Measurements from ENCODE around the gene FBXO2. TPM values are rescaled to one million over a fixed set of nuclear protein-coding genes. Genes with fewer than 3 reads are reported as not detected.

FBXO2 gene
- total and polyA plus RNA-seq, 8 donors = 25.3 to 75.6 (median 43.7) TPM

DNA sequence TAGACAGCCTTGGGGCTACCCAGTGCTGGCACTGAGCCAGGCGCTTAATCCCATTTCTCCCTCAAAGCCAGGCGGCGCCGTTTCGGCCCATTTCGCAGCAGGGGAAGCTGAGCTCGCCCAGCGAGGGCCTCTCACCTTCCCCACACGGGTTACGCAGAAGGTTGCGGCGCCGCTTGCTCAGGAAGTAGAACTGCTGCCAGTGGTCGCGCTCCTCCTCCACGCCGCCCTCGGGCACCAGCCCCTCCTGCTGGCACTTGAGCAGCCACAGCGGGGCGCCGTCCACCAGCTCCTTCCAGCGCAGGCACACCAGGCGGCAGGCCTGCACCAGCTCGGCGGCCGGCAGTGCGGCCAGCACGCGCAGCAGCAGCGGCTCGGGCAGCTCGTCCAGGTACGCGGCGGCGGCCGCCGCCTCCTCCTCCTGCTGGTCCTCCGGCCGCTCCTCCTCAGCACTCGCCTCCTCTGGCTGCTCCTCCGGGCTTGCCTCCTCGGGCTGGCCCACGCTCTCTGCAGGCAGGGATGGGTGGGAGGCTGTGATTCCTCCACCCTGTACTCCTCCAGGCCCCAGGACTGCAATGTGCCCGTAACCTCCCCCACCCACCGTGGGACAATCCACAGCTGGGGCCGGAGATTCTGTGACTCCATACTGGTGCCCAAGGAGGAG lies 3.8 kb downstream of the FBXO2 start:
- Histone ChIP-seq H3K36me3 (no peaks in the 10 kb centered on the region), H3K27ac (peak overlapping the region; percentile 73 to 91 (median 78)), H3K27me3 (no peaks in the 10 kb centered on the region), H3K4me1 (peaks cover 5 to 32% (median 21%) of the 10 kb centered on the region in 3 donors), H3K4me3 (peak overlapping the region in 3 of 4 donors; percentile 23 to 37 (median 37)), H3K9me3 (no peaks in the 10 kb centered on the region)
- intact Hi-C loops (cut with DNase I) = loop anchor here in 2 of 3 donors (5.0 to 10.0 kb wide), 2 partner anchors 67 to 74 kb away; no protein-coding TSS in a partner anchor
- 4% methylated on average over 43 to 47 of the region's 47 CpGs for WGBS, 2 donors
- ATAC-seq (peak; percentile 68 to 77 (median 72)), DNase-seq (peak; percentile 91 to 97 (median 94)), FAIRE-seq (no peak)
- TF ChIP-seq, protein P1, sequence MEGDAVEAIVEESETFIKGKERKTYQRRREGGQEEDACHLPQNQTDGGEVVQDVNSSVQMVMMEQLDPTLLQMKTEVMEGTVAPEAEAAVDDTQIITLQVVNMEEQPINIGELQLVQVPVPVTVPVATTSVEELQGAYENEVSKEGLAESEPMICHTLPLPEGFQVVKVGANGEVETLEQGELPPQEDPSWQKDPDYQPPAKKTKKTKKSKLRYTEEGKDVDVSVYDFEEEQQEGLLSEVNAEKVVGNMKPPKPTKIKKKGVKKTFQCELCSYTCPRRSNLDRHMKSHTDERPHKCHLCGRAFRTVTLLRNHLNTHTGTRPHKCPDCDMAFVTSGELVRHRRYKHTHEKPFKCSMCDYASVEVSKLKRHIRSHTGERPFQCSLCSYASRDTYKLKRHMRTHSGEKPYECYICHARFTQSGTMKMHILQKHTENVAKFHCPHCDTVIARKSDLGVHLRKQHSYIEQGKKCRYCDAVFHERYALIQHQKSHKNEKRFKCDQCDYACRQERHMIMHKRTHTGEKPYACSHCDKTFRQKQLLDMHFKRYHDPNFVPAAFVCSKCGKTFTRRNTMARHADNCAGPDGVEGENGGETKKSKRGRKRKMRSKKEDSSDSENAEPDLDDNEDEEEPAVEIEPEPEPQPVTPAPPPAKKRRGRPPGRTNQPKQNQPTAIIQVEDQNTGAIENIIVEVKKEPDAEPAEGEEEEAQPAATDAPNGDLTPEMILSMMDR (IDR thresholded peaks at IDR 0.05) = peak; percentile 44 to 65 (median 57)

DNA sequence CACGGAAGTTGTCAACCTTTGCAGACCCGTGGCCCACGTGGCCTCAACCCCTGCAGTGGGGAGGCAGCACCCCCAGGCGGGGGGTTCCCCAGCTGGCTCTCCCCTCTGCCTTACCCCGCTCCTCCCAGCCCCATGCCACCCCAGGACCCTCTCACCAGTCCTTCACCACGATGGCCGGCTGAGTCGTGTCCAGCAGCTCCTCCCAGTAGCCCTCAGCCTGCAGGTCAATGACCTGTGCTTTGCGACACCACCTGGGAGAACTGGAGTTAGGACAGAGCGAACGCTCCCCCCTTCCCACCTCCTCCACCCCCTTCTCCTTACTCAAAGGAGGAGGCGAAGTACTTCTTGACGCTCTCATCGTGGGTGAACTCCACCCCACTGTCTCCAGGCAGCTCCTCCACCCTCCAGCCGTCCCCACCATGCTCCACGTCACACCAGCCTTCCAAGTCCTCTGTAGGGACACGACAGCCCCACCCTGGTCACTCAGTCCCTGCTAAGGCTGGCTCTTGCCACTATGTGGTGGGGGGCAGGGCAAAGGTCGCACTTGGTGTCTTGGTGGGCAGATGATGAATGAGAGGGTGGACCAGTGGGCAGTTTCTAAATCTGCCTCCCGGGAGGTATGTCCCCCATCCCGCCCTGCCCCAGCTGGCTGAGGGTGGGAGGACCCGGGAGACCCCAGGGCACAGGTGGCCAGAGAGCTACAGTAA lies 4.5 kb downstream of the FBXO2 start:
- Histone ChIP-seq H3K27me3 (no peaks in the 10 kb centered on the region), H3K9me3 (no peaks in the 10 kb centered on the region), H3K4me3 (peak overlapping the region in 3 of 4 donors; percentile 23 to 37 (median 37)), H3K27ac (peak overlapping the region; percentile 73 to 91 (median 78)), H3K4me1 (peaks cover 5 to 27% (median 20%) of the 10 kb centered on the region in 3 donors), H3K36me3 (no peaks in the 10 kb centered on the region)
- FAIRE-seq (no peak), DNase-seq (peak in 2 of 6 donors; percentile 68 to 83), ATAC-seq (no peak)
- intact Hi-C loops (cut with DNase I) = loop anchor here in 2 of 3 donors (5.0 to 10.0 kb wide), 6 partner anchors 68 to 615 kb away; no protein-coding TSS in a partner anchor
- 22 to 25% methylated on average over 20 to 21 of the region's 21 CpGs for WGBS, 2 donors
- TF ChIP-seq, protein P1 (IDR thresholded peaks at IDR 0.05) = no peak

DNA sequence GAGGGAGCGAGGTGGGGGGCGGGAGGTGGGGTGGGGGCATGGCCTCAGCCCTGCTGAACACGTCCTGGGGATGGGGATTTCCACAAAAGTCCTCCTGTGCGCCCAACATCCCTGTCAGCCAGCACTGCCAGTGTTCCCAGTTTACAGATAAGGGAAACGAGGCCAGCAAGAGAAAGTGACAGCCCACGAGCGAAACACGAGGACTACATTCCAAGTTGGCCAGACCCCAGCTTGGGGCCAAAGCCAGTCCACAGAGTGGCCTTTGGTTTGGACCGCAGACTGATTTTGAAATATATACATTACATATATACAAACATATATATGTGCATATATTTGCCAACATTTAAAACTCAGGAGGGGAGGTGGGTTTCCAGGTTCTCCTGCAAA lies 5.0 kb downstream of the FBXO2 start:
- TF ChIP-seq, protein P1 (IDR thresholded peaks at IDR 0.05) = no peak
- ATAC-seq (peak in 2 of 4 donors; percentile 0), FAIRE-seq (no peak), DNase-seq (peak in 3 of 6 donors; percentile 49 to 60 (median 57))
- 6 to 12% methylated on average over 9 of the region's 9 CpGs for WGBS, 2 donors
- H3K36me3 ChIP-seq = no peaks in the 10 kb centered on the region
- H3K4me3 ChIP-seq = peak overlapping the region in 3 of 4 donors; percentile 23 to 37 (median 37)
- peaks cover 5 to 27% (median 20%) of the 10 kb centered on the region in 3 donors for H3K4me1 ChIP-seq
- H3K9me3 ChIP-seq = no peaks in the 10 kb centered on the region
- intact Hi-C loops (cut with DNase I) = loop anchor here in 2 of 3 donors (10.0 kb wide), 4 partner anchors 314 to 614 kb away; no protein-coding TSS in a partner anchor
- H3K27ac ChIP-seq = peak overlapping the region in 1 of 4 donors; percentile 81
- no peaks in the 10 kb centered on the region for H3K27me3 ChIP-seq

DNA sequence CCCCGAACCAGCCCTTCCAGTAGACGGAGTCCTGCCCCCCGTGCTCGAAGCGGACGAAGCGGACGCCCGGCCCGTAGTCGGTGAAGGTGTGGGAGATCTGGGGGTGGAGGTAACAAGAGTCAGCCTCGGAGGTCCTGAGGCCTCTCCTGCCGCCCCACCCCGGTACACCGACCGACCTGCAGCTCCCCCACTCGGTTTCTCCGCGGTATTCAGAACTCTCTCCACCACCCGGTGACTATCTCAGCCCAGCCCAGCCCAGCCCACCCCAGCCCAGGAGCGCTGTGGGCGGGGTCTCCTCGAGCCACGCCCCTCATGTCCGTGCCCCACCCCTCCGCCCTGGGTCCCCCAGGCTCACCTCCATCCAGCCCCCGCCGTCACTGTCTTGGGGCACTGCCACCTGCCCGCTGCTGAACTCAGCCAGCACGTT lies 5.5 kb downstream of the FBXO2 start:
- Histone ChIP-seq H3K4me1 (peaks cover 5 to 27% (median 20%) of the 10 kb centered on the region in 3 donors), H3K4me3 (peak overlapping the region in 2 of 4 donors; percentile 37), H3K36me3 (no peaks in the 10 kb centered on the region), H3K9me3 (no peaks in the 10 kb centered on the region), H3K27me3 (no peaks in the 10 kb centered on the region), H3K27ac (no peak overlapping the region)
- peak; percentile 35 to 56 (median 46) for ATAC-seq
- 11 to 14% methylated on average over 23 to 30 of the region's 30 CpGs for WGBS, 2 donors
- peak in 5 of 6 donors; percentile 68 to 90 (median 83) for DNase-seq
- intact Hi-C loops (cut with DNase I) = loop anchor here in 2 of 3 donors (10.0 kb wide), 4 partner anchors 314 to 614 kb away; no protein-coding TSS in a partner anchor
- TF ChIP-seq, protein P1 (IDR thresholded peaks at IDR 0.05) = no peak
- no peak for FAIRE-seq

All from pancreas (tissue), 10 donors.